Measurements from ENCODE around the gene DEFB131B. TPM values are rescaled to one million over a fixed set of nuclear protein-coding genes. Genes with fewer than 3 reads are reported as not detected.
A peak's percentile ranks its signal among the peaks of the same experiment; 100 is the strongest.
"Not testable (repeated sequence)": the region's sequence is repeated elsewhere in the genome, so short reads cannot be mapped to it uniquely, and the experiment has no call there.

DEFB131B gene
- total RNA-seq, 1 donor from 2014 or later = not detected

- not testable (repeated sequence) for H3K36me3 ChIP-seq (ENCODE audit: control insufficient read depth, insufficient read depth, low read length); H3K4me3 ChIP-seq (ENCODE audit: low read depth, low read length); H3K27me3 ChIP-seq (ENCODE audit: control insufficient read depth, insufficient read depth, low read length)
- DNase-seq (ENCODE audit: low read depth) = peak; percentile 44
- TF ChIP-seq CTCF (IDR thresholded peaks at IDR 0.05; ENCODE audit: insufficient read depth, low read length, poor library complexity, severe bottlenecking) = peak; percentile 71
These were observed 14.2 kb upstream of the DEFB131B start for GRCh38 chr11:71863978-71864627.

GRCh38 chr11:71867209-71867608, 11.0 kb upstream of the DEFB131B start:
- not testable (repeated sequence) for H3K4me3 ChIP-seq (ENCODE audit: low read depth, low read length); DNase-seq (ENCODE audit: low read depth); H3K27me3 ChIP-seq (ENCODE audit: control insufficient read depth, insufficient read depth, low read length); H3K36me3 ChIP-seq (ENCODE audit: control insufficient read depth, insufficient read depth, low read length)

GRCh38 chr11:71869931-71870330, 8.3 kb upstream of the DEFB131B start:
- H3K36me3 ChIP-seq (ENCODE audit: control insufficient read depth, insufficient read depth, low read length); H3K27me3 ChIP-seq (ENCODE audit: control insufficient read depth, insufficient read depth, low read length); DNase-seq (ENCODE audit: low read depth); H3K4me3 ChIP-seq (ENCODE audit: low read depth, low read length): not testable (repeated sequence)

GRCh38 chr11:71870661-71871060, 7.6 kb upstream of the DEFB131B start:
- H3K27me3 ChIP-seq (ENCODE audit: control insufficient read depth, insufficient read depth, low read length); DNase-seq (ENCODE audit: low read depth); H3K36me3 ChIP-seq (ENCODE audit: control insufficient read depth, insufficient read depth, low read length); H3K4me3 ChIP-seq (ENCODE audit: low read depth, low read length): not testable (repeated sequence)

GRCh38 chr11:71876262-71876661, 2.0 kb upstream of the DEFB131B start:
- H3K4me3 ChIP-seq (ENCODE audit: low read depth, low read length); H3K27me3 ChIP-seq (ENCODE audit: control insufficient read depth, insufficient read depth, low read length); DNase-seq (ENCODE audit: low read depth); H3K36me3 ChIP-seq (ENCODE audit: control insufficient read depth, insufficient read depth, low read length): not testable (repeated sequence)

GRCh38 chr11:71885806-71886205, 7.6 kb downstream of the DEFB131B start:
- H3K36me3 ChIP-seq (ENCODE audit: control insufficient read depth, insufficient read depth, low read length) = not testable (repeated sequence)

GRCh38 chr11:71888335-71889010, 10.2 kb downstream of the DEFB131B start:
- not testable (repeated sequence) for H3K27me3 ChIP-seq (ENCODE audit: control insufficient read depth, insufficient read depth, low read length); DNase-seq (ENCODE audit: low read depth); H3K4me3 ChIP-seq (ENCODE audit: low read depth, low read length); H3K36me3 ChIP-seq (ENCODE audit: control insufficient read depth, insufficient read depth, low read length)

More at GRCh38 chr11:71885806-71886205, 7.6 kb downstream of the DEFB131B start:
- DNase-seq (ENCODE audit: low read depth); H3K27me3 ChIP-seq (ENCODE audit: control insufficient read depth, insufficient read depth, low read length); H3K4me3 ChIP-seq (ENCODE audit: low read depth, low read length): not testable (repeated sequence)

GRCh38 chr11:71889181-71889872, 11.1 kb downstream of the DEFB131B start:
- not testable (repeated sequence) for DNase-seq (ENCODE audit: low read depth); H3K4me3 ChIP-seq (ENCODE audit: low read depth, low read length); H3K27me3 ChIP-seq (ENCODE audit: control insufficient read depth, insufficient read depth, low read length); H3K36me3 ChIP-seq (ENCODE audit: control insufficient read depth, insufficient read depth, low read length)

- no peak for TF ChIP-seq CTCF (IDR thresholded peaks at IDR 0.05; ENCODE audit: insufficient read depth, low read length, poor library complexity, severe bottlenecking)
- Histone ChIP-seq H3K27me3 (ENCODE audit: control insufficient read depth, insufficient read depth, low read length) (no peaks in the 10 kb centered on the region), H3K4me3 (ENCODE audit: low read depth, low read length) (no peak overlapping the region), H3K36me3 (ENCODE audit: control insufficient read depth, insufficient read depth, low read length) (no peaks in the 10 kb centered on the region)
- no peak for DNase-seq (ENCODE audit: low read depth)
These were observed 17.7 kb downstream of the DEFB131B start for GRCh38 chr11:71895961-71896360.

GRCh38 chr11:71901137-71901536, 22.9 kb downstream of the DEFB131B start:
- not testable (repeated sequence) for H3K27me3 ChIP-seq (ENCODE audit: control insufficient read depth, insufficient read depth, low read length); DNase-seq (ENCODE audit: low read depth); H3K4me3 ChIP-seq (ENCODE audit: low read depth, low read length); H3K36me3 ChIP-seq (ENCODE audit: control insufficient read depth, insufficient read depth, low read length)
